ENCODE results near the gene TAMM41. TPM values are rescaled to one million over a fixed set of nuclear protein-coding genes. Genes with fewer than 3 reads are reported as not detected.

Gene TAMM41
- total RNA-seq, 1 experiment from 2014 or later: 24.3 TPM

- Histone ChIP-seq H3K9ac (ENCODE audit: extremely low read depth, insufficient read length, low read length) (no peak overlapping the region), H4K8ac (replicated peaks; ENCODE audit: insufficient read length, low read depth, low read length) (no peak overlapping the region), H2BK120ac (ENCODE audit: low read depth, low read length, poor library complexity, severe bottlenecking) (no peak overlapping the region), H3K4ac (ENCODE audit: low read depth, low read length) (no peak overlapping the region), H4K20me1 (ENCODE audit: control insufficient read depth, insufficient read depth, insufficient read length) (no peaks in the 10 kb centered on the region), H2AK5ac (ENCODE audit: insufficient read length, low read length) (no peak overlapping the region), H3K79me1 (ENCODE audit: insufficient read depth, low read depth, low read length, poor library complexity, severe bottlenecking) (no peaks in the 10 kb centered on the region), H4K91ac (ENCODE audit: insufficient read length, low read depth, low read length) (no peak overlapping the region), H3K4me1 (ENCODE audit: insufficient read depth, low read length) (no peaks in the 10 kb centered on the region), H2BK15ac (ENCODE audit: low read depth, low read length) (no peak overlapping the region), H3K79me2 (ENCODE audit: insufficient read depth, low read length) (no peaks in the 10 kb centered on the region), H3K27me3 (ENCODE audit: insufficient read depth, low read length) (no peaks in the 10 kb centered on the region), H2AFZ (ENCODE audit: low read length) (no peak overlapping the region), H4K5ac (ENCODE audit: insufficient read length, low read depth, low read length) (no peak overlapping the region), H3K14ac (ENCODE audit: insufficient read depth, low read length) (no peak overlapping the region), H3K56ac (ENCODE audit: insufficient read length, low read depth, low read length) (no peak overlapping the region), H3K18ac (ENCODE audit: insufficient read length, low read depth, low read length) (no peak overlapping the region), H3T11ph (ENCODE audit: low read length) (no peak overlapping the region), H3K9me3 (ENCODE audit: control insufficient read depth, low read depth, low read length) (no peaks in the 10 kb centered on the region), H2BK5ac (ENCODE audit: insufficient read length, low read length) (no peak overlapping the region), H3K27ac (ENCODE audit: insufficient read length, low read depth, low read length) (no peak overlapping the region), H3K4me2 (ENCODE audit: insufficient read depth, insufficient read length, low read length) (no peak overlapping the region), H2BK12ac (ENCODE audit: insufficient read length, low read depth, low read length) (no peak overlapping the region), H3K23me2 (ENCODE audit: insufficient read length, low read depth, low read length, poor library complexity, severe bottlenecking) (no peaks in the 10 kb centered on the region), H3K23ac (ENCODE audit: insufficient read length, low read depth, low read length) (no peak overlapping the region), H2BK20ac (ENCODE audit: low read depth, low read length, poor library complexity, severe bottlenecking) (no peak overlapping the region)
- no peaks in the 10 kb centered on the region for H3K27me3 Mint-ChIP-seq (ENCODE audit: low read depth)
- no peaks in the 10 kb centered on the region for H3K9me3 Mint-ChIP-seq
- peaks cover 0 to 4% (median 0%) of the 10 kb centered on the region in 3 experiments; a peak in 2 of 7 replicates for H3K36me3 Mint-ChIP-seq (ENCODE audit: insufficient read depth in 1 of 3, low read depth in 3 of 3)
- DNase-seq: no peak
- peaks cover 3 to 4% of the 10 kb centered on the region in 2 experiments; a peak in 1 of 4 replicates for H3K4me1 Mint-ChIP-seq
- no CpG with 5 or more reads among the region's 2 CpGs for WGBS (ENCODE audit: extremely low coverage, insufficient read length, low lambda C conversion rate)
- no peak overlapping the region for H3K4me3 Mint-ChIP-seq
- no peak overlapping the region for H3K27ac Mint-ChIP-seq
- TF ChIP-seq CTCF (conservative IDR thresholded peaks at IDR 0.05): no peak
These were observed 68.4 kb downstream of the TAMM41 start for GRCh38 chr3:11778248-11778647.
